SKM-1 (cell line): Measurements from ENCODE around the gene RNF114.
"Not testable (repeated sequence)": the region's sequence is repeated elsewhere in the genome, so short reads cannot be mapped to it uniquely, and the experiment has no call there.

Experiments
- DNase-seq: peaks from one replicate; lab custom pipeline; 2025; ENCODE audit not compliant: unreplicated experiment; lab: John Stamatoyannopoulos, UW

Gene RNF114

DNA sequence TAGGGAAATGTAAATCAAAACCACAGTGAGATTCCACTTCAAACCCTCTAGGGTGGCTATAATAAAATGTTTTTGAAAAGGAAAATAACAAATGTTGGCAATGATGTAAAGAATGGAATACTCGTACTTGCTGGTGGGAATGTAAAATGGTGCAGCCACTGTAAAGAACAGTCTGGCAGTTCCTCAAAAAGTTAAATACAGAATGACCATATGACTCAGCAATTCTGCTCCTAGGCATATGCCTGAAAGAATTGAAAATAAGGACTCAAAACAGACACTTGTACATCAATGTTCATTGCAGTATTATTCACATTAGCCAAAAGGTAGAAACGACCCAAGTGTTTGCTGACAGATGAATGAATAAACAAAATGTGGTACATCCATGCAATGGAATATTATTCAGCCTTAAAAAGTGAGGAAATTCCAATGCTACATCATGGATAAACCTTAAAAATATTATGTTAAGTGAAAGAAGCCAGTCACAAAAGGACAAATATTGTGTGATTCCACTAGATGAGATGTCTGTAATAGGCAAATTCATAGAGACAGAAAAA, 10.2 kb upstream of the RNF114 start:
- no peak for DNase-seq

GRCh38 chr20:49928411-49929141, 7.6 kb upstream of the RNF114 start:
- peak; percentile 79 for DNase-seq

DNA sequence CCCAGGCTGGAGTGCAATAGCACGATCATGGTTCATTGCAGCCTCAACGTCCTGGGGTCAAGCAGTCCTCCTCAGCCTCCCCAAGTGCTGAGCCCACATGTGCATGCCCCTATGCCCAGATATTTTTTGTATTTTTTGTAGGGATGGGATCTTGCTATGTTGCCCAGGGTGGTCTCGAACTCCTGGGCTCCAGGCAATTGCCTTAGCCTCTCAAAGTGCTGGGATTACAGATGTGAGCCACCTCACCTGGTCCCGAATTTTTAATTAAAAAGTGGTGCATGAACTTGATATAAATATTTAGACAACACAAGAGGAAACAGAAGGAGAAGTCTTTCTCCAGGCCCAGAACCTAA, 7.1 kb upstream of the RNF114 start:
- no peak for DNase-seq

GRCh38 chr20:49935746-49936152, 448 bp upstream of the RNF114 start:
- DNase-seq, result no peak

- DNase-seq, result peak; percentile 59
Measured at GRCh38 chr20:49937027-49937929, 1.1 kb downstream of the RNF114 start.

DNA sequence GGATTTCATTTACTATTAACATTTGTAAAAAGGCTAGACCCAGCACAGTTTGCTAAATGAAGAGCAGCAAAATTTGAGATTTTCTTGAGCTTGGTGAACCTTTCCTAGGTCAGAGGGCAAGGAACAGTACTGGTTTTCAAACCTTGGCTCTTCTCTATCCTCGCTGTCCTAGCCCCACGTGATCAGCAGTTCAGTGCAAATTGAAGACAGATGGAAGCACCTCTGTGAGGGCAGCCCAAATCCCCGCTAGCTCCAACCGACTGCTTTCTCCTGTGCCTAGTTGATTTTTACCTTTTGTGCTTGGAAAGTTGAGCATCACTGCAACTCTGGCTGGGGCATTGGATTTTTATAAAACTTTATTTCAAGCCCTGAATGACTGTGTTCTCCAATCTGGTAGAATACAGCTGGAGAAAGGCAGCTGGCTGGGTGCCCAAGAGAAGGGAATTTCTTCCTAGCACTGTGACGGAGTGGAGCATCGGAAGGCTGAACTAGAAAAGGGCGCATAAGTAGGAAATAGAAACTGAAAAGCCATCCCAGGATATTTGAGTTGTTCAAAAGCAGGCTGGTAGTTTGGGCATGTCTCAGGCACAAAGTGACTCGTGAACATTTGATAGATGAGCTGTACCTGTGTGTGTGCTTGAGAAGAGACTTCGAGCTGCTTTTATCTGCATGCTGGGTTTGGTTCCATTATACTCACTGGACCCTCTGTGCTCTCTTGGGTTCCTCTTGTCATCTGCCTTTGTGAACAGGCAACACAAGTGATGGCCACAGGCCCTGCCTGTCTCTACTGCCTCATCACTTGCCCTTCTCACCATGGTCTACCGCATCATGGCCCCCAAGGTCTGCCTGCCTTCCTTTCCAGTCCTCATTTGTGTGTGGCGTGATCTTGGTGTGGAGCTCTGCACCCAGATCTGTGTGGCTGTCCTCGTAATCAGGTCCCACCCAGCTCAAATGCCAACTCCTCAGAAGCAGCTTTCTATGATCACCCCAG, 2.3 kb downstream of the RNF114 start:
- no peak for DNase-seq

GRCh38 chr20:49941456-49941855, 5.3 kb downstream of the RNF114 start:
- DNase-seq, result no peak

GRCh38 chr20:49942303-49942702, 6.1 kb downstream of the RNF114 start:
- no peak for DNase-seq

DNA sequence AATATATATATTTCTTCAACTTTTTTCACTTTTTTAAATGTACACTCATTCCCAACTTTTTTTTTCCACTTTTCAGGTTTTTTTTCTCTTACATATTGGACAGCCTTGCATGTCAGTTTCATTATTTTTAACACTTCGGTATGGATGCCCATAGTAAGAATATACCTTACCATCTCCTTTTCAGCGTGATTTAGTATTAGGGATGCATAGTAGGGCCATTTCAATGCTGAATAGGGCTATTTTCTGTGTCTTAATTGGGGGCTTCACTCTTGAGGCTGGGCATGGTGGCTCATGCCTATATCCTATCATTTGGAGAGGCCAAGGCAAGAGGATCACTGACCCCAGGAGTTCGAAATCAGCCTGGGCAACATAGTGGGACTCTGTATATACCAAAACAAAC, 6.7 kb downstream of the RNF114 start:
- no peak for DNase-seq

DNA sequence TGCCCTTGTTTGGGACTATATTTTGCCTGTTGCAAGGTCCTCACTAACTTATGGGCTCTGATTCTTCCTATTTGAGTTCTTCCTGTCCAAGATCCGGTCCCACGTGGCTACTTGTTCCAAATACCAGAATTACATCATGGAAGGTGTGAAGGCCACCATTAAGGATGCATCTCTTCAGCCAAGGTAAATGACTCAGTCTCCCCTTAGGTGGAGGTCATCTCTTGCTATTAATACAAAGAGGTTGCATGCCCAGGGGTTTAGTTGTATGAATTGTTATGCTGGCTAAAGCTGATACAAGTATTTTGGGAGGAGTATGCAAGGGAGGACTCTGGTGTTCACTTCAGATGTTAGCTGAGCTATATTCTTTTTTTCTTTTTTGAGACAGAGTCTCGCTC, 9.1 kb downstream of the RNF114 start:
- DNase-seq, result no peak

GRCh38 chr20:49945701-49946477, 9.7 kb downstream of the RNF114 start:
- no peak for DNase-seq

DNA sequence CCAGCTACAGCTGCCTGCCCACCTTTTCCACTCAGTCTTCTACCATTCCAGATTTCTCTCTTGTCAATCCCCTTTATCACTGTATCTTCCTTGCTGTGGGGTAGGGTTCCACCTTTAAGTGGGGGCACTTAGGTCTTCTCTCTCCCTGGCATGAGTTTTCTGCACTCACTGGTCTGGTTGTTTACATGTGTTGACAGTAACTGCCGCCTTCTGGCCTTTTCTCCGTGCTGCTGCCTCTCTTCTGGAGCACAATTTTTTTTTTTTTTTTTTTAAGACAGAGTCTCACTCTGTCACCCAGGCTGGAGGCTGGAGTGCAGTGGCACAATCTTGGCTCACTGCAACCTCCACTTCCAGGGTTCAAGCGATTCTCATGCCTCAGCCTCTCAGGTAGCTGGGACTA, 12.0 kb downstream of the RNF114 start:
- no peak for DNase-seq

- no peak for DNase-seq
Measured at GRCh38 chr20:49948809-49949507, 12.8 kb downstream of the RNF114 start.

DNA sequence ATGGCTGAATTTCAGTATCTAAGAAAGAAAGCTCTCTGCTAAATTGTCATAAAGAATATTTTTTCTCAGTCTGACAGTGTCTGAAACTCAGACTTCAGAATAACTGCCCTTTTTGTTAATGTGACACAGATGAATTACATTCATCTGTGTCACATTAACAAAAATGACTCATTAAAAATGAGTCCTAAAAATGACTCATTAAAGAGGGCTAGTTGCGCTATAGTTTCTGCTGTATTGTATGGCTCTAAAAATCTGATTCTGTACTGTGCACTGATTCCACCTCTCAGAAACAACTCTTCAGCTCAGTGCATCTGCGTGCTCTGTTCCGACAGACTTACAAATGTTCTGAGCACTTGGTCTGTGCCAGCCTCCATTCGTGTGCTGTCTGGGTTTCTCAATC, 15.0 kb downstream of the RNF114 start:
- no peak for DNase-seq

DNA sequence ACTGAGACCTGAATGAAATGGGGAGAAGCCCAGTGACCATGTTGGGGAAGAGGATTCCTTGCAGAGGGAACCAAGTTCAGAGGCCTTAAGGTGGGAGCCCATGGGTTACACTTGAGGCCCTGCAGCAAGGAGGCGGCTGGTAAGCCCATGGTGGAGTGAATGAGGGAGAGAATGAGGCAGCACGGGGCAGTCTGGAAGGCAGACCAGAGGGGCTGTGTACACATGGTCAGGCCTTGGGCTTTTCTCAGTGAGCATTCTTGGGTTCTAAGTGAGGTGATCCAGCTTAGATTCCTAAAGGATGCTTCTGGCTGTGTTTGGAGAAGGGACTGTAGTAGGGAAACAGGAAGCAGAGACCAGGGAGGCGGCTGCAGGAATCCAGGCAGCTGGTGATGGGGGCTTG, 19.0 kb downstream of the RNF114 start:
- no peak for DNase-seq

- not testable (repeated sequence) for DNase-seq
Measured at GRCh38 chr20:49955830-49956396, 19.7 kb downstream of the RNF114 start.

- DNase-seq, result no peak
Measured at GRCh38 chr20:49956689-49957088, 20.5 kb downstream of the RNF114 start.

DNA sequence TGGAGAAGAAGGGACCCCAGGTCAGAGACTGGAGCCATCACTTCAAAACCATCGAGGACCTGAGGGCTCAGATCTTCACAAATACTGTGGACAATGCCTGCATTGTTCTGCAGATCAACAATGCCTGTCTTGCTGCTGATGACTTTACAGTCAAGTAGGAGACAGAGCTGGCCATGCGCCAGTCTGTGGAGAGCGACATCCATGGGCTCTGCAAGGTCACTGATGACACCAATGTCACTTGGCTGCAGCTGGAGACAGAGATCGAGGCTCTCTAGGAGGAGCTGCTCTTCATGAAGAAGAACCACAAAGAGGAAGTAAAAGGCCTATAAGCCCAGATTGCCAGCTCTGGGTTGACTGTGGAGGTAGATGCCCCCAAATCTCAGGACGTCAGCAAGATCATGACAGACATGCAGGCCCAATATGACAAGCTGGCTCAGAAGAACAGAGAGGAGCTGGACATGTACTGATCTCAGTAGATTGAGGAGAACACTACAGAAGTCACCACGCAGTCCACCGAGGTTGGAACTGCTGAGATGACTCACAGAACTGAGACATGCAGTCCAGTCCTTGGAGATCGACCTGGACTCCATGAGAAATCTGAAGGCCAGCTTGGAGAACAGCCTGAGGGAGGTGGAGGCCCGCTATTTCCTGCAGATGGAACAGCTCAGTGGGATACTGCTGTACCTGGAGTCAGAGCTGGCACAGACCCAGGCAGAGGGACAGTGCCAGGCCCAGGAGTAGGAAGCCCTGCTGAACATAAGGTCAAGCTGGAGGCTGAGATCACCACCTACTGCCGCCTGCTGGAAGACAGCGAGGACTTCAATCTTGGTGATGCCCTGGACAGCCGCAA, 21.1 kb downstream of the RNF114 start:
- not testable (repeated sequence) for DNase-seq
